H1 (cell line): Measurements from ENCODE around the gene CASS4. TPM values are rescaled to one million over a fixed set of nuclear protein-coding genes. Genes with fewer than 3 reads are reported as not detected.

ENCODE experiments used
- CTCF ChIA-PET: fragments of 300-600 bp; sonication (Branson Sonifier 250); formaldehyde crosslinking; loops from one replicate; lab custom pipeline; 2021; ENCODE audit not compliant: partially characterized antibody; lab: Charles Lee
- POLR2A ChIA-PET: fragments of 300-600 bp; sonication (Branson Sonifier 250); formaldehyde crosslinking; loops from one replicate; lab custom pipeline; 2021; ENCODE audit warnings: inconsistent platforms; ENCODE audit not compliant: partially characterized antibody; lab: Charles Lee
- DNase-seq, 2 experiments: peaks; one replicate each; pipeline versions ENCODE4 v3.0.0 to v3.0.0-alpha.2; 2010 to 2022; ENCODE audit warnings: low spot score in 2 of 2, low read depth in 1 of 2, mixed read lengths in 1 of 2
- FAIRE-seq: peaks from 2 replicates; lab custom pipeline; 2011; peaks lifted over from hg19 to GRCh38; lab: Jason Lieb, UNC
- H2AFZ ChIP-seq: 2 replicates; pipeline ENCODE4 v1.8.1; 2012; ENCODE audit warnings: low read length, inconsistent platforms
- H2AK5ac ChIP-seq: 2 replicates; pipeline ENCODE4 v1.6.1; 2013; ENCODE audit warnings: low read depth, low read length
- H2BK120ac ChIP-seq: replicated peaks from 2 replicates; pipeline ENCODE3; 2013; ENCODE audit warnings: low read depth, low read length, inconsistent platforms
- H2BK12ac ChIP-seq: 2 replicates; pipeline ENCODE4 v1.6.1; 2013; ENCODE audit warnings: low read depth, low read length
- H2BK15ac ChIP-seq: 2 replicates; pipeline ENCODE4 v1.6.1; 2013; ENCODE audit warnings: low read length
- H2BK20ac ChIP-seq: 2 replicates; pipeline ENCODE4 v1.6.1; 2013; ENCODE audit warnings: low read length
- H2BK5ac ChIP-seq: 2 replicates; pipeline ENCODE4 v1.6.1; 2013; ENCODE audit warnings: low read depth, low read length
- H3K14ac ChIP-seq: 2 replicates; pipeline ENCODE4 v1.6.1; 2013; ENCODE audit warnings: inconsistent platforms; ENCODE audit not compliant: insufficient read length
- H3K18ac ChIP-seq: 2 replicates; pipeline ENCODE4 v1.6.1; 2013; ENCODE audit warnings: low read length; ENCODE audit errors: extremely low read depth
- H3K23ac ChIP-seq: 2 replicates; pipeline ENCODE4 v1.6.1; 2013; ENCODE audit warnings: inconsistent platforms; ENCODE audit not compliant: insufficient read length
- H3K23me2 ChIP-seq: 2 replicates; pipeline ENCODE4 v1.6.1; 2013; ENCODE audit warnings: low read depth, low read length
- H3K27ac ChIP-seq: 2 replicates; pipeline ENCODE4 v1.6.1; 2011; ENCODE audit warnings: low read depth, low read length, inconsistent platforms
- H3K27me3 ChIP-seq, 4 experiments: replicated peaks in 1 of 4; 1 replicate in 1 of 4; 2 replicates in 3 of 4; pipeline versions ENCODE4 v1.6.1 to v1.8.1; 2011 to 2013; ENCODE audit warnings: low read length in 3 of 4, mild to moderate bottlenecking in 3 of 4, inconsistent platforms in 2 of 4, mixed read lengths in 2 of 4, moderate library complexity in 1 of 4; ENCODE audit not compliant: control insufficient read depth in 3 of 4, insufficient read depth in 3 of 4; ENCODE audit errors: extremely low read depth in 1 of 4
- H3K36me3 ChIP-seq, 4 experiments: 2 replicates each; pipeline versions ENCODE4 v1.6.1 to v1.8.1; 2011 to 2013; ENCODE audit warnings: mild to moderate bottlenecking in 4 of 4, low read length in 3 of 4, moderate library complexity in 2 of 4, control low read depth in 1 of 4, inconsistent platforms in 1 of 4; ENCODE audit not compliant: insufficient read depth in 4 of 4, control insufficient read depth in 2 of 4
- H3K4ac ChIP-seq: replicated peaks from 2 replicates; pipeline ENCODE3; 2013; ENCODE audit warnings: low read length, low read depth, mixed read lengths, inconsistent platforms; ENCODE audit not compliant: insufficient read length
- H3K4me1 ChIP-seq, 4 experiments: replicated peaks in 1 of 4; 1 replicate in 1 of 4; 2 replicates in 3 of 4; pipeline versions ENCODE4 v1.6.1 to v1.8.1; 2011 to 2013; ENCODE audit warnings: low read length in 3 of 4, inconsistent platforms in 2 of 4, mixed read lengths in 1 of 4; ENCODE audit not compliant: insufficient read depth in 4 of 4, control insufficient read depth in 3 of 4
- H3K4me2 ChIP-seq, 2 experiments: 2 replicates each; pipeline versions ENCODE4 v1.6.1 to v1.8.1; 2011 to 2013; ENCODE audit warnings: low read depth in 2 of 2, low read length in 2 of 2, control low read depth in 1 of 2, inconsistent platforms in 1 of 2, mild to moderate bottlenecking in 1 of 2; ENCODE audit not compliant: insufficient read depth in 1 of 2
- H3K4me3 ChIP-seq, 4 experiments: fragments of 200-600, 300-600 bp in 1 of 4; sonication (generic), shearing (Covaris generic), sonication (Bioruptor Twin) in 1 of 4; 2 replicates each; pipeline versions ENCODE4 v1.5.1 to v1.8.1; 2011 to 2016; ENCODE audit warnings: low read length in 4 of 4, low read depth in 3 of 4, control low read depth in 2 of 4, inconsistent platforms in 2 of 4, mild to moderate bottlenecking in 2 of 4, mixed read lengths in 1 of 4, moderate library complexity in 1 of 4; ENCODE audit not compliant: insufficient read depth in 2 of 4; ENCODE audit errors: extremely low read depth in 1 of 4
- H3K56ac ChIP-seq: replicated peaks from 2 replicates; pipeline ENCODE3; 2013; ENCODE audit warnings: low read depth, mild to moderate bottlenecking, mixed read lengths, low read length, inconsistent platforms; ENCODE audit not compliant: insufficient read length
- H3K79me1 ChIP-seq: 2 replicates; pipeline ENCODE4 v1.6.1; 2013; ENCODE audit warnings: low read depth, low read length, control low read depth
- H3K79me2 ChIP-seq, 2 experiments: 2 replicates each; pipeline versions ENCODE4 v1.6.1 to v1.8.1; 2012 to 2013; ENCODE audit warnings: low read length in 2 of 2, mild to moderate bottlenecking in 2 of 2, inconsistent platforms in 1 of 2; ENCODE audit not compliant: insufficient read depth in 2 of 2, control insufficient read depth in 1 of 2
- H3K9ac ChIP-seq, 4 experiments: replicated peaks in 1 of 4; 1 replicate in 1 of 4; 2 replicates in 3 of 4; pipeline versions ENCODE4 v1.6.1 to v1.8.1; 2011 to 2013; ENCODE audit warnings: low read depth in 3 of 4, low read length in 3 of 4, control low read depth in 2 of 4, mild to moderate bottlenecking in 2 of 4, moderate library complexity in 2 of 4, inconsistent platforms in 1 of 4; ENCODE audit errors: extremely low read depth in 1 of 4
- H3K9me3 ChIP-seq, 2 experiments: 2 replicates each; pipeline versions ENCODE4 v1.6.1 to v1.8.1; 2012 to 2013; ENCODE audit warnings: mild to moderate bottlenecking in 2 of 2, moderate library complexity in 2 of 2, control low read depth in 1 of 2, inconsistent platforms in 1 of 2, low read depth in 1 of 2, low read length in 1 of 2, mixed read lengths in 1 of 2; ENCODE audit not compliant: insufficient read depth in 2 of 2
- H4K20me1 ChIP-seq, 2 experiments: replicated peaks in 1 of 2; 2 replicates each; pipeline versions ENCODE3 to v1.8.1; 2011 to 2013; ENCODE audit warnings: inconsistent platforms in 2 of 2, low read length in 2 of 2, mild to moderate bottlenecking in 1 of 2; ENCODE audit not compliant: insufficient read depth in 2 of 2, control insufficient read depth in 1 of 2
- H4K5ac ChIP-seq: 2 replicates; pipeline ENCODE4 v1.6.1; 2013; ENCODE audit warnings: low read length, low read depth, mixed read lengths, inconsistent platforms; ENCODE audit not compliant: insufficient read length
- H4K8ac ChIP-seq: 2 replicates; pipeline ENCODE4 v1.8.0; 2013; ENCODE audit warnings: mild to moderate bottlenecking, moderate library complexity, low read length, inconsistent platforms; ENCODE audit not compliant: insufficient read depth; ENCODE audit errors: extremely low read depth
- H4K91ac ChIP-seq: replicated peaks from 2 replicates; pipeline ENCODE3; 2013; ENCODE audit warnings: low read length, mixed read lengths, inconsistent platforms; ENCODE audit not compliant: insufficient read length
- FOSL1 ChIP-seq: IDR thresholded peaks from 2 replicates; pipeline ENCODE4 v1.6.1; 2011; ENCODE audit warnings: mild to moderate bottlenecking, low read depth, low read length, moderate library complexity; ENCODE audit not compliant: insufficient read depth
- NANOG ChIP-seq: IDR thresholded peaks from 2 replicates; pipeline ENCODE4 v1.6.1; 2011; ENCODE audit warnings: low read length, low read depth, mild to moderate bottlenecking, inconsistent platforms; ENCODE audit not compliant: insufficient read depth, poor library complexity, severe bottlenecking
- SUZ12 ChIP-seq: fragments of 200-600 bp; sonication (generic); IDR thresholded peaks from 2 replicates; pipeline ENCODE4 v1.6.1; 2012; ENCODE audit warnings: mild to moderate bottlenecking, inconsistent platforms, low read length, moderate library complexity, mixed read lengths
- TAF7 ChIP-seq: optimal IDR thresholded peaks from 2 replicates; pipeline ENCODE3; 2011; ENCODE audit warnings: low read depth, mild to moderate bottlenecking, inconsistent platforms, low read length, moderate library complexity, borderline replicate concordance
- TBP ChIP-seq: IDR thresholded peaks from 2 replicates; pipeline ENCODE4 v1.6.1; 2011; ENCODE audit warnings: low read depth, low read length, improper control_type of control experiment
- WGBS, 2 experiments: shearing (Covaris generic) in 1 of 2; methylation state at CpG; one replicate each; pipeline versions ENCODE4 v1.1.6 to v1.1.7; 2013 to 2015; ENCODE audit warnings: low lambda C conversion rate in 2 of 2, mixed read lengths in 2 of 2, inconsistent platforms in 1 of 2, low coverage in 1 of 2, missing lambda C conversion rate in 1 of 2; ENCODE audit not compliant: insufficient replicate concordance in 2 of 2, insufficient coverage in 1 of 2, insufficient read length in 1 of 2; ENCODE audit errors: extremely low coverage in 1 of 2, missing lambda C conversion rate in 1 of 2; 5-methylcytosine and 5-hydroxymethylcytosine counted together
- polyA plus RNA-seq, 7 experiments: library from polyadenylated mRNA; depleted of rRNA in 3 of 7; stranded (reverse) in 5 of 7; unstranded in 2 of 7; fragments of >200 nt in 5 of 7; fragments of 200-250 nt in 2 of 7; gene quantifications; 1 replicate in 5 of 7; 2 replicates in 1 of 7; 4 replicates in 1 of 7; pipeline versions ENCODE4 v1.2.1 to v1.2.3, GENCODE V29; 2011 to 2013; ENCODE audit warnings: missing spikeins in 2 of 7, mixed read lengths in 2 of 7
- total RNA-seq: library from RNA; stranded (reverse); fragmentation: NEBNext Ultra II Directional; extraction: Animal tissue kit (Norgen Biotek cat#: 25700); gene quantifications from 2 replicates; pipeline ENCODE4 v1.2.1, GENCODE V29; 2021

Gene CASS4
- total and polyA plus RNA-seq, 2 of the 8 experiments (the other 6 are each of a cell fraction or from before 2014, with no cell fraction given): not detected

DNA sequence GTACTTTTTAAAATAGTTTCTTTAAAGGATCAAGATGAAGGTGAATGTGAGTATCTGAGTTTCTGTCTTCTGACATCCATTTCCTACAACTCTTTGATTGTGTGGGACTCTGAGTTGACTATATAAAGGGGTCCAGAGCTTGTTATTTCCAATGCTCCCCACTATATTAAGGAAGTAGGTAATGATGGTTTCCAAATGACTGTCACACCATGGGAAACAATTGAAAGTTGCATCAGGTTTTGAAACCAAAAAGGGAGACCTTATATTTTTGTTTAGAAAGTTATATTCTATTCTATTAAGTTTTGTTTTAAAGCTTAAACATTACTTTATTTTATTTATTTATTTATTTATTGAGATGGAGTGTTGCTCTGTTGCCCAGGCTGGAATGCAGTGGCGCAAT, 11.2 kb downstream of the CASS4 start:
- Histone ChIP-seq H3K4me3 (no peak overlapping the region), H2BK12ac (no peak overlapping the region), H3K36me3 (no peaks in the 10 kb centered on the region; a peak in 1 of 8 replicates), H3K9ac (no peak overlapping the region), H2AFZ (no peak overlapping the region), H4K5ac (no peak overlapping the region), H3K79me1 (no peaks in the 10 kb centered on the region), H3K79me2 (no peaks in the 10 kb centered on the region), H3K23ac (no peak overlapping the region), H3K14ac (no peak overlapping the region), H3K18ac (no peak overlapping the region), H4K8ac (no peak overlapping the region), H3K4me1 (peaks cover 0 to 4% (median 1%) of the 10 kb centered on the region in 4 experiments; a peak in 4 of 7 replicates), H4K20me1 (no peaks in the 10 kb centered on the region), H2BK15ac (no peak overlapping the region), H2BK20ac (no peak overlapping the region), H3K23me2 (no peaks in the 10 kb centered on the region), H3K9me3 (no peaks in the 10 kb centered on the region), H2BK5ac (no peak overlapping the region), H3K27ac (no peak overlapping the region), H2AK5ac (no peak overlapping the region), H3K4ac (no peak overlapping the region), H3K4me2 (no peak overlapping the region), H2BK120ac (no peak overlapping the region), H3K56ac (no peak overlapping the region), H3K27me3 (peaks cover 0 to 1% (median 0%) of the 10 kb centered on the region in 4 experiments; a peak in 2 of 7 replicates), H4K91ac (no peak overlapping the region)
- DNase-seq (no peak), FAIRE-seq (no peak)
- WGBS, 2 experiments: 94% methylated on average over 1 of the region's 1 CpG; no CpG with 5 or more reads in 1 of the 2 experiments
- ChIA-PET POLR2A (no interaction called here), CTCF (interaction anchor here (1.2 kb wide), 1 partner anchor 80 kb away, joined by 4 read pairs; no protein-coding TSS in a partner anchor)
- TF ChIP-seq TAF7 (no peak), FOSL1 (no peak), NANOG (no peak), SUZ12 (no peak), TBP (no peak)
